Activated CD4-positive, alpha-beta T cell treated with anti-CD3 and anti-CD28 coated beads, Interleukin-2, amount 50 U/mL, for 1 hour (primary cell): Measurements from ENCODE around the gene LHX1.

ENCODE experiments used
- DNase-seq: peaks from one replicate; pipeline ENCODE4 v3.0.0-alpha.2; 2020

The LHX1 gene

DNA sequence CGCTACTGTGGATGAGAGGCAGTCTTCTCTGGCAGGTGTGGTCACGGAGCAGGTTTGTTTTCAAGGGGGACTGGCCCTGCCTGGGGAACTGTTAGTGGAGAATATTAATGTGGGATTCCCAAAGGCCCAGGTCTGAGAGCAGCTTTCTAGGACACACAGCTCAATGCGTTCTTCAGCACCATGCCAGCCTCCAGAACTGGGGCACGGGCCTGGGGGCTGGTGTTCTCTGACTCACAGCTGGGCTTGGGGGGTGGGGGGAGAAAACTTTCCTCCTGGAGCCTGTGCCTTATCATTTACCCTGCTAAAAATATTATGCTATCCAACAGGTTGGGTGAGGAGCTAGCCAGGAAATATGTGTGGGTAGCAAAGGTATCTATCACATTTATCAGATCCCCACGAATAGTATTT lies 13.5 kb upstream of the LHX1 start:
- DNase-seq: no peak

DNA sequence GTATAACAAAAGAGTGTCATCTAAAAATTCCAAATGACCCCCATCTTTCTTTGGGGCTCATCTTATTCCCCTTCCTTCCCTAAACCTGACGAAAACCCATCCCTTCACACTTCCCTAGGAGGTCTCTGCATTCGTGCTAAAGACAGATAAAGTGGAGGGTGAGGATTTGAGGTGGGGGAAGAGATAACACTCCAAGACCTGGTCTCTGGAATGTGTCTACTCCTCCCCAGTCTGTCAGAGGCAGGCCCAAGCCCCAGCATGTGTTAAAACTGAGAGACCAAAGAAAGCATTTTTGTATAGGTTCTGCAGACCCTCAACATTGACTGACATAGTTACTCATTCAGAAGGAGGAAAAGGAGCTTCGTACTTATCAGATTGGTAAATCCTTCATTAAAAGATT lies 11.0 kb upstream of the LHX1 start:
- DNase-seq: no peak

DNA sequence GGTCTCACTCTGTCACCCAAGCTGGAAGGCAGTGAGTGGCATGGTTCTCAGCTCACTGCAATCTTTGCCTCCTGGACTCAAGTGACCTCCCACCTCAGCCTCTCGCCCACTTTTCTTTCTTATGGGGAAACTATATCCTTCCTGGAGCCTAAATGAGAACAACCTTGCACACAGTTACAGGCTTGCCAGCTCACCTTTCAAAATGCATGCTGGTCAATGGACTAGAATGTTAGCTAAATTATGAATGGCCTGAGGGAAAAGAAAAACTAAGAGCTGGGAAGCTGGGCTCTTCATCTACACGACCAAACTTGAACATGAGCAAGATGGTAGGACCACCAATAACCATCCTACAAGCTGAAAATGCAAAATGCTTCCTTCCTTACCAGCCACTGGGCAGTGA lies 10.6 kb upstream of the LHX1 start:
- no peak for DNase-seq

DNA sequence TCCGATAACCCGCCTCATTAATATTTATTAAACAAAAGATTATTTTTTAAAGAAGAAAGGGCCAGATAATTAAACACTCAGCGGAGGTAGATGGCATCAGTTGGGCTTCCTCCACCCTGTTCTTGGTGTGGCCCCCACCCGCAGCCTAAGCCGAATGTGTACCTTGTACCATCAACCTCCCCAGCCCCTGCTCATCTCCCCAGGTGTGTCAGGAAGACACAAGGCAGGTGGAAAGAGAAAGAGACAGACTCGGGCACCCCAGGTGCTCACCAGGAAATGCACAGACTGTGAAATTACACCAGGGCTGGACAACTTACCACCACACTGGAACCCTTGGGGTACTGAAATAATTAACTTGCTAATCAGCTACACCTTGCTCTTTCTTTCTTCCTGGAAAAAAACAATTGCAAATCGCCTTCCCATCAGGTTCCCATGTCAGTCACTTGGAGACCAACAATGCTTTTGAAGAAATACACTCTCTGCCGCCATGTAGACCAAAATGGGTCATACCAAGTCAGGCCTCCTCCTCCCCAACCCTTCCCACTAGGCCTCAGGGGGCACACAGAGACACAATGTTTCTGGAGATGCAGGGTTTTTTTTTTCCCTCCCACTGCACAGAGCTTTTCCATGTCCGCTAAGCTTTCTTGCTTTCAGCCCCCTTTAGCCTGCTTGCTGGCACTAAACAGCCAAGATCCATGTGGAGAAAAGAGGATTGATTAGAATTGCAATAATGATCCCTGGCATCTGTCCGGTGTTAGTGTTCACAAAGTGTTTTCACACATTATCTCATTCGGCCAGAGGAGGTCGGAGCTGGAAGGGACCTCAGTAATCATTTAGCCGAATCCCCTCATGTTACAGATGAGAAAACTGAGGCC lies 8.6 kb upstream of the LHX1 start:
- DNase-seq: no peak

DNA sequence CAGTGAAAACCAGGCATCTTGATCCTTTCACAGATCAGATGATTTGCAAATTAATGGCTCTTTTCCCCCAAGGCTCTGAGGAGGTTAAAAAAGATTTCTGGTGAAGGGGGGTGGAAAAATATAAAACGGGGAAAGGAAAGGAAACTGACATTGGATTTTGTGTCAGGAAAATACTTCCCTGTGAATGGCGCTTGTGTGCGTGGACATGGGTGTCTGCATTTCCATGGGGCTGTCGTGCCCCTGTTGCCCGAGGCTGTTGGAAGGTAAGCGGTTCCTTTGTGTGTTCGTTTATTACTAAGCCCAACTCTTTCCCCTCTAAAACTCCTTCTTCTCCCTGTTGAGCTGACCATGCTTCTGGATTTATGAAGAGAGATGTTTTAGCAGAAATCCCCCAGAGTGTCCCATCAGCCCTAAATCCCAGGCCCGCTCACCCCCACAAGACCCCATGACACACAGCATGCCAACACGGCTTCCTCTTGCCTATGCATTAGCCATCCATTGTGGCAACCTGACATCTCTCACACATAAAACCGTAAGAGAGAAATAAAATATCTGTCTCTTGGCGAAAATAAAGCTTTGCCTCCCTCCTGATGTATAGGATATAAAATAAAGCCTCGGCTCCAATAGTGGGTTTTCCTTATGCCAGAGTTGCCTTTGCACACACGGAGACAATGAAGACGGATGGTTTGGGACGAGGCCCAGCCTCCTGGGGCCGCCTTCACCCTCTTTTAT lies 7.3 kb upstream of the LHX1 start:
- DNase-seq: no peak

DNA sequence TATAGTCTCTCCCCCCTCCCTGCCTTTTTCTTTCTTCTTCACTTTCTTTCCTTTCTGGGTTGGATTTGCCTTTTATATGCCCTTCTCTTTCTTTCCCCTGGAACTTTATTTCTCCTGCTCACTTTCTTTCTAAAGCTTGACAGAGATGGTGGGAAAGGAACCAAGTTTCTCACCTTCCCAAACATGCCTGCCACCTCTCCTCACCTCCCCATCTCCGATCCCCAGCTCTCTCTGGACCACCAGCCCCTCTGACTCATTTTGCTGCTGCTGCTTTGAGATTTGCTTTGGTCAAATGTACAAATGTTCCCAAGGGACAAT lies 6.7 kb upstream of the LHX1 start:
- DNase-seq: no peak

DNA sequence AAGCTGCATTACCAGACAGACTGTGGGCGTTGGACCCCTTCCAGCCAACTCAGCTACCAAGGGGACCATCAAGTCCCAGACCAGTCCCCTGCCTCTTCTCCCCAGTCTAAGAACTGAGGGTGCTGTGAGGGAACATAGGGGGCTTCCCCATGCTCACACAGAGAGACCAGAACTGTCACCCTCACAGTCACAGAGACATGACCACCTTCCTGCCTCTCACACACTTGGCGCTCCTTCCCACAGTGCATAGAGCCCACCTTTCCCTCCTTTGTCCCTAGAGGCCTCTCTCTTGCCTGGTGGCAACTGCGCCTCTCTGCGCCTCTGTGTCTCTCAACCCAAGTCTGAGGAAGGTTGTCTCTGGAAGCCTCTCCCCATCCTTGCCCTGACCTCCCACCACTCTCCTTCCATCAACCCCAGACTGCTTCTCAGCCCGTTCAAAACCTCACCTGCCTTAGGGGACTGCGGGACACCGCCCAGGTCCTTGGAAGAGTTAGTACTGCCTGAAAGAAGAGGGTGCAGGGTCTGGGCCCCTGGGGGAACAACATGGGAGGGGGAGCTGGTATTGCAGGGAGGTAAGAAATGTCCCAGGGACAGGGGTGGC lies 6.1 kb upstream of the LHX1 start:
- DNase-seq: no peak

DNA sequence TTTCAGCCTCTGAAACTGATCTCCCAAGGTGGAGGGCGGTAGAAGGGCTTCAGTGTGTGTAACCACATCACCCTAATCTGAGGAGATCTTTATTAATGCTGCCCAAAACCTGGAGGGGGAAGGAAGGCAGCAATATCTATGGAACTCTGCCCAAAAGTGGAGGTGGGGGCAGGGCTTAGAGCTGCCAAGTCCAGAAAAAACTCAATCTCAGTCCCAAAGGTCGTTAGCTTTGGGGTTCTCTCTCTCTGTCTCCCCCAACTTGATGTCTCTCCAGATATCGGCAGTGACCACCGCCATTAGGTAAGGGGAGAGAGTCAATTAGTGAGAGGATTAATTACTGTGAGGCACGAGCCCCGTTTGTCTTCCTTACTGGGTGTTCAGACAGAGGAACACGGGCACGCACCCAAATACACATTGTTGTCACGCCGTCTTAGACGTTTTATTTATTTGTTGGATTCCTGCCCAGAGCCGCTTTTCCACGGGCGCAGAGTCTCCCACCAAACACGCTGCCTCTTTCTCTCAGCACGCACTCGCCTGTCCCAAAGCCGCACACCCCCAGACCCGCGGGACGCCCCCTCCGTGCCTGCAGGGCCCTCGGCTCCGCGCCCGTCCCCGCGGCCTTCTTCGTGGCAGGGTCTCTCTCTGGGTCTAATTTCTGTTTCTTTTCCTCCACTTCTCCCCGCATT lies 5.4 kb upstream of the LHX1 start:
- no peak for DNase-seq

DNA sequence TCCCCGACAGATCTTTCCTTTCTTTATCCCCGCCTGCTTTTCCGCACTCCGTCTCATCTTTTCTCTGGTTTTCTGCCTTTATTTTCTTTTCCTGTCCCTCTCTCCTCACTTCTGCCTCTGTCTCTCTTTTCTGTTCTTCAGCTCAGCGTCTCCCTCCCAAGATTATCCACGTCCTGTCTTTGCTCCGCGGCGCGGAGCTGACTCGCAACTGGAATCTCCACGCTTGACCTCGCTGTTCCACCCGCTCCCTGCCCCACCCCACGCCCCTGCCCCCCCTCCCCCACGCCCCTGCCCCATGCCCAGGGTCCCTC lies 4.9 kb upstream of the LHX1 start:
- DNase-seq: no peak

DNA sequence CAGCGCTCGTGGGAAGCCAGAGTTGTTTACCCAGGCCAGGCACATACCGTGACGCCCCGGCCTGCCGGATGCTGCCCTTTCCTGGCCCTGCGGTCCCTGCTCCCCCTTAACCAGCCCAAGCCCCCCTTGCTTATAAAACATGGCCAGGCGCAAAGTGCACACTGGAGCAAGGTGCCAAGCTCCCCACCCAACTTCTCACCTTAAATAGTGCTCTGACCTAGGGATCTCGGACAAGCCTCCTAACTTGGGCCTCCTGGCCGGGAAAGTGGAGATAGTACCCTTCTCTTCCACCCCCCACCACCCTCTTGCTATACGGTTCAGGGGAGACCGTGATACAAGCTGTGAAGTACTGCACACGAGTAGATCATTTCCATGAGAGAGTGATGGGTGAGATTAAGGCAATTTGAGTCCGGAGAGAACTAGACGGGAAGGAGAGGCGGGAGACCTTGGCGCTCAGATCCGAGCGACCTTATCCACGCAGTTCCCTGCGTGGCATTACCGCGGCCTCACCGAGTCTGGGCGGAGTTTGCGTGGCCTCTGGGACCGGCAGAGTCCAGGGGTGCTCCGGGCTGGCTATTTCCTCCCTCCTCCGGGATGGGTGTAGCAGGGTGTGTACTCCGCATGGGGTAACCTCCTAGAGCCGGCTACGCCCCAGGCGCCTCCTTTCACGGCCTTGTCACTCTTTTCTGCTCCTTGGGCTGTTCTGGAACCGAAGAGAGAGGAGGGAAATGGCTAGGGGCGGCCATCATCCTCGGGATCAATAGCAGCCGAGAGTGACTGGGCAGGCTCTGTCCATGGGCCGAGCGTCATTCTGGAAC lies 4.4 kb upstream of the LHX1 start:
- DNase-seq: no peak

DNA sequence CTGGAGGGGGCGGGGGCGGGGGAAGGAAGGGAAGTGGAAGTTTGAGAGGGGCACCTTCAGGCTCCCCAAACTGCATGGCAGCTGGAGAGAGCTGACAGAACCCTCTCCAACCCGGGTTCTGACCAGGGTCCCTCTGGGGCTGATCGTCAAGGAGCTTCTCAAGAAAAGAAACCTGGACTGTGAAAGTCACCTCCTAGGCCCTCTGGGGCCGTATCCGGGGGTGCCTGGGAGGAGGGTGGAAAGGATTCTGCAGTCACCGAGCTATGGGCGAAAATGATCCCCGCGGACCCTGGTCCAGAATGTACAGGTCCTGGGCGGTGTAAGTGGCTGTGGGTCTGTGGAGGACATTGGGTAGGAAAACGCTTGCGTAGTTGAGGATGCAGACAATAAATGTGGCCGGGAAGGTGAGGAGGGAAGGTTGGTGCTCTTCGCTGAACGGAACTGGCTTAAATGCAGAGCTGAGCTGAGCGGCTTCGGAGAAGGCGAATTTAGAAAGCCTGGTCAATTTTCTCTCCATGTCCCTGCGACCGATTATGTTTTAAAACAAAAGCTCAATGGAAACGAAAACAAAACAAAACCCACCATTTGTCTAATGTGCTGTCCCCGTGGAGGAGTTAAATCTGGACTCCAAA lies 3.6 kb upstream of the LHX1 start:
- no peak for DNase-seq

DNA sequence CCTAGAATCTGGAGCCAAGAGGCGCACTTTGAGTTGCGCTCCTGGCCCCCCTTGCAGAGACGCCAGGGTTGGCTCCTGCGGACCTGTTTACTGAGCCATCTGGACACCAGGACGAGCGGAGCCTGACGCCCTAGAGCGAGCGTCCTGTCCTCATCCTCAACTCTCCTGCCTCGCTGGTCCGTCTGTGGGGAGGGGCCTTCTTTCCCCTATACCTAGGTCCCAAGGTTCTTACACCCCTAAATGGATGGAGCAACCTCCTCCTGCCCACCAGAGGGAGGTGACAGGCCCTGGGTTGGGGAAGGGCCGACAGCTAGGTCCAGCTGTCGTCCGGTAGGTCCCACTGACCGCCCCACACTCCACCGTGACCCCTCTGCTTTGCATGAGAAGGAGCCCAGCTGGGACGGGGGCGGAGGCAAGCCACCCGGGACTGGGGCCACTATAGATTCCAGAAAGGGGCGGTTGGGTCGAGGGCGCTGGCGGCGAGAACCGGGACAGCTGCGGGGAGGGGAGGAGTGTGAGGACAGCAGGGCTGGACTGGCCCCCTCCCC lies 3.1 kb upstream of the LHX1 start:
- no peak for DNase-seq

DNA sequence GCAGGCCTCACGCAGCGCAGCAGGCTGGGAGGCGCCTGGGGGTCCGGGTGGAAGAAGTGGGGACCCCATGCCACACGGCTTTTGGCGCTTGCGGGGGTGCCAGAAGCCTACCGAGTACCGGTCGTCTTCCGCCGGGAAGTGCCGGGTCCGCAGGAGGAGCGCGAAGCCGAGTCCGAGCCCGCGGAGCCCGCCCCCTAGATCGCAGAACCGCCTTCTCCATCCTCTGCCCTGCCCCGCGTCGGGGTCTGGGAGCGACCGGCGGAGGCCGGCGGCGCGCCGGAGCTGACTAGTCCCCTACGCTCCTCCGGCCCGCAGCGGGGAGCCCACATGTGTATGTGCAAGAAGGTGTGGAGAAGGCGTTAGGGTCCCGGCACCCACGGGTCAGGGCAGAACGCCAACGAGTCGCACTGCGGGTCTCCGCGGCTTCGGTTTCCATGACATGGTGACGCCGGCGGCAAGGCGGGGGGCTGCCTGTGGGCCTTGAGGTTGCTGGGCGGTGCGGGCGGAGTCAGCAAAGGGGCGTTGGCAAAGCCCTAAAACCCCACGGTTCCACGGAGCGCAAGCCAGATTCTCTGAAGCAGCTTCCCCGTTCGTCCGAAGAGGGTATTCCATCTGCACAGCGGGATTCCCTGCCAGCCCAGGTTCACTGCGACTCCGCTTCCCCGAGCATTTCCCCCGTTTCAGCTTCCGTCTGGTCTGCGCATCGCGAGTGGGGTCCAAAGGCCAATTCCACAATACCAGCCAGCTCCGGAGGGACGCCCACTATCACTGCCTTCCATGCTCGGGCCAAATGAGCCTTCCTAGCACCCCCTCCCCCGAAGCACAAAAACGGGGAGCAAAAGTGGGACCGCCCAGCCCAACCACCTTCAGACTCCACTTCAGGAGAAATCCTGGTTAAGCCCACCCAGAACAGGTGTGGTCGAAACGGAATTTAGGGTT lies 2.3 kb upstream of the LHX1 start:
- DNase-seq: no peak

DNA sequence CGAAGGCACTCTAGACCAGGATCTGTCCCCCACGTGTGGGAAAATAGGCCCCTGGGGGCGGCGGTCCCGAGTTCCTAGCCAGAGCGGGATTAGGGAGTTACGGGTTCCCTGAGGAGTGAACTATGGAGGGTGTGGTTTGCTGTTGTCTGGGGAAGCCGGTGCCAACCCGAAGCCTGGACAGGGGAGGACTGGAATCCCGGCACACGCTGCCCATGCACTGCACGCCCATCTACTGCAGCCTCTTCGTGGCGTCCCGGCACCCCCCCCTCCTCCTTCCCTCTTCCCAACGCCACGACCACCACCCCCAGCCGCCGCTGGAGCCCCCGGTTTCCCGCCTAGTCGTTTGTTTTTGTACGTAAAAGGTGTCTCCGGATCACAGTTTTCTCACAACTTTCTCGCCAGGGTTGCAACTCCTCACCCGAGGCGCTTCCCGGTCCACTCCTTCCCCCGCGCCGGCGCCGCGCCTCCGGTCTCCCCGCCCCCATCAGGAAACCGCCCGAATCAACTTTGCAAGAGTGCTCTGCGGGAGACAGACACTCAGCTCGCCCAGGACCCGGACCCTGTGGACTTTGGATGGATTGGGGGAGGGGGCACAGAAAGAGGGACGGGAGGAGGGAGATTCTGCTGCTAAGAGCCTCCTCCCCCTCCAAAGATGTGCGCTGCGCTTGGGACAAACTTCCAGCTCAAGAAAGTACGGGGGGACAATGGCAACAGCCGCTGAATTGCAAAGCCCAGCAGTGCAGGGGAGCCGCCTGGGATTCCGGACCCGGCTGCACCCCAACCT lies 1.4 kb upstream of the LHX1 start:
- no peak for DNase-seq

DNA sequence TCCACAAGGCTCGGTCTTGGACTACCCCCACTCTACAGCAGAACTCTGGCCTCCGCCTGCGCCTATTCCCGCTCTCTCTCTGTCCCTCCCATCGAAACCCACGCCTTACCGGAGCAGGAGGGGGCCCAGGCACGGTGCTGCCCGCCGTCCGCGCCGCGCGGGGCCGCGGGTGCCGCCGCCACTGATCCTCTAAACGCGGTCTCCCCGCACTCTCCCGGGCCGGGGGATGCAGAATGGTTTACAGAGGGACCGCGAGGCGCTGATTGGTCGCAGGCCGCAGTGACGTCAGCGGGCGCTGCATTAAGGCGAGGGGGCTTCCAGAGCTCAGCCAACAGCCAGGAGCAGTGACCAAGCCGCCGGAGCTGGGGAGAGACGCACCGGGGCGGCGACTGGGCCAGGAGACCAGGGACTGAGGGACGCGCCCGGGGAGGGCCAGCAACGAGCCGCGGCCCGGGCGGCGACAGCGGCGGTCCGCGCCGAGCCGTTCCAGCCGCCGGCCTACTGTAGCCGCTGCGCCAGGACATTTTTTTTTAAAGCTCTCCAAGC lies 747 bp upstream of the LHX1 start:
- no peak for DNase-seq

DNA sequence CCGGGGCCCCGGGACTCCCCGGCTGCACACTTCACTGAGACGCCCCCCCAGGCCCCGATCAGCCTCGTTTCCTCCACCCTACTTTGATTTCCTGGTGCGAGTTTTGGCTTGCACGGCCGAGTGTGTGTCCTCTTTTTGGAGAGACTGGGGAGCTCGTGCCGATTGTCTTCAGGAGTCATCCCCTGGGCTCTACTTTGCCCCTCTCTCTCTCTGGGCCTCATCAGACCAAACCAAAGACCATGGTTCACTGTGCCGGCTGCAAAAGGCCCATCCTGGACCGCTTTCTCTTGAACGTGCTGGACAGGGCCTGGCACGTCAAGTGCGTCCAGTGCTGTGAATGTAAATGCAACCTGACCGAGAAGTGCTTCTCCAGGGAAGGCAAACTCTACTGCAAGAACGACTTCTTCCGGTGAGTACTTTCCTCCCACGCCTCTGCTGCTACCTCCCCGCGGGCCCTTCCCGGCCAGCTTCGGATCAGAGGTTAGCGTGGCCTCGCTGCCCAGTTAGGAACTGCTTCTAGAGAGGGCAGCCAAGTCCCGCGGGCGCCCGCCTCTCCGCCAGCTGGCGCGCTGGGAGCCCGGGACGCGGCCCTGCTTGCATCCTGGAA lies 787 bp downstream of the LHX1 start:
- no peak for DNase-seq

DNA sequence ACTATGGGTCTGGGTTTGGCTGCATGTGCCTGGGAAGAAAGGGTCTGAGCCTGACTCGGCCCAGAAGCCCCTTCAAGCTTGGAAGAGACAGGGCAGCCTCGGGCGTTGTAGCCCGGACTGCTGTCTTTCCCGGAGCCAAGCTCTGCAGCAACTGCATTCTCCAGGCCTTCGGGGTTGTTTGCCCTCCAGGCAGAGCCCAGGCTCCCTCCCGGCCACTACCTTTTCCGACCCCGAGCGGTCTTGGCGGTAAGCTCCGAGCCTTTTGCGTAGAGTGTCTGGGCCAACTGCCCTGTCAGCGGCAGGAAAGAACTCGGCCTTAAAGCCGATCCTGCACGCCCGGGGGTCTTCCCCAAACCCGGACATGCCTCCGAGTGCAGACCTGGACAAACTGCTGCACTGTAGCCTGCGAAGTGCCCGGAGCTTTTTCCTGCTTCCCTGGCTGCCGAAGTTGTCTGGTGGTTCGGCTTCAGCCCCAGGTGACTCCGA lies 1.3 kb downstream of the LHX1 start:
- no peak for DNase-seq

DNA sequence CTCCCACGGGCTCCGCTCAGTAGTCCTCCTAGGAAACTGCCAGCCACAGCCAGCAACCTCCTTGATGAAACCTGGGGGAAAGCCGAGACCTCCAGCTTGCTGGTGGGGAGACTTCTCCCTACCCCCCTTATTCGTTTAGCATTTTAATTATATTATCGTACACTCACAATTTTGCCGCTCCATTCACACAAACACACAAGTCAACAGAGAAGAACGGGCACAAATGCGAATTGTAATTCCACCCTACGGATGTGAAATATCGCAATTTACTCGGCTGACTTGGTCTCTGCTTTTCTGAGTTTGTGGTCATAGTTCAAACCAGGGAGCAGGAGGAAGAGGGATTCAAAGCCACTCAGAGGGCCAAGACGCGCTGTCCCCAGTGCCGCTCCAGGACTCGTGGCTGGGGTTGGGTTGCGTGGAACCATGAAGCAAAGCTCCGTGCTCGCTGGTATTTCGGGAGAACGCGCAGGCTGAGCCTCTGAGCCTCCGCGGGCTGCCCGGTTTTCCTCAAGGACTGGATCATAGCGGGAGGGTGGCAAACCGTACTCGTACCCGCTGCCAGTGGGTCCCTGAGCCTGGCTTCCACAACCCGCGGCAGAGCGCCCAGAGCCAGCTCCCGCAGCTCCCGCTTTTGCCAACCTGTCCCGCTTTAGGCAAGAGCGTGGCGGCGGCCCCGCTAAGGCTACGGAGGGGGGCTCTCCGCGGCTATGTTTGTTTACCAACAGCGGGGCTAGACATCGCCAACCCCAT lies 2.0 kb downstream of the LHX1 start:
- DNase-seq: no peak
